ENCODE results near the gene RGS7.

DNA sequence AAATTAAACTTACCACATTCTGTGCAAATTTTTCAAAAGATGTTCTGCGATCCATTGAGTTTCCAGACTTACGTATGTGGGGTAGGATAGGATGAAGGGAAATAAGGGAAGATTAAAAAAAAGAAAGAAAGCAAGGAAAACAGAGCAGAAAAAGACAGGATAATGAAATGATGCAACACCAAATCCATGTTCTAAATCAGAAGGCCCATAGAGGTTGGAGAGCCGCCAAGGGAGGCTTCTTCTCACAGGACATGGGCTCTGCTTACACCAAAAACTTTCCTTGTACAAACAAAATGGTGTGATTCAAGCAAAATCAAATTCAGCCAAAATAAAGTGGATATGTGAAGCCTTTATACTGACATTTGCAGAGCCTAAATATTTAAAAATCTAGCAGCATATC, 555.6 kb downstream of the RGS7 start:
- TF ChIP-seq POLR2A (IDR thresholded peaks at IDR 0.05) = no peak
- TF ChIP-seq, protein P1, sequence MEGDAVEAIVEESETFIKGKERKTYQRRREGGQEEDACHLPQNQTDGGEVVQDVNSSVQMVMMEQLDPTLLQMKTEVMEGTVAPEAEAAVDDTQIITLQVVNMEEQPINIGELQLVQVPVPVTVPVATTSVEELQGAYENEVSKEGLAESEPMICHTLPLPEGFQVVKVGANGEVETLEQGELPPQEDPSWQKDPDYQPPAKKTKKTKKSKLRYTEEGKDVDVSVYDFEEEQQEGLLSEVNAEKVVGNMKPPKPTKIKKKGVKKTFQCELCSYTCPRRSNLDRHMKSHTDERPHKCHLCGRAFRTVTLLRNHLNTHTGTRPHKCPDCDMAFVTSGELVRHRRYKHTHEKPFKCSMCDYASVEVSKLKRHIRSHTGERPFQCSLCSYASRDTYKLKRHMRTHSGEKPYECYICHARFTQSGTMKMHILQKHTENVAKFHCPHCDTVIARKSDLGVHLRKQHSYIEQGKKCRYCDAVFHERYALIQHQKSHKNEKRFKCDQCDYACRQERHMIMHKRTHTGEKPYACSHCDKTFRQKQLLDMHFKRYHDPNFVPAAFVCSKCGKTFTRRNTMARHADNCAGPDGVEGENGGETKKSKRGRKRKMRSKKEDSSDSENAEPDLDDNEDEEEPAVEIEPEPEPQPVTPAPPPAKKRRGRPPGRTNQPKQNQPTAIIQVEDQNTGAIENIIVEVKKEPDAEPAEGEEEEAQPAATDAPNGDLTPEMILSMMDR (IDR thresholded peaks at IDR 0.05) = no peak

All from Peyer's patch (tissue), 4 donors.